HG02610 (cell line): ENCODE data around the gene EIF2B5.
A peak's percentile ranks its signal among the peaks of the same experiment; 100 is the strongest.

Source experiments
- ATAC-seq: cut with Tn5 transposase; IDR thresholded peaks from one replicate; pipeline ENCODE4 v1.9.1; 2021; ENCODE audit warnings: mild to moderate bottlenecking, moderate library complexity; ENCODE audit not compliant: unreplicated experiment

EIF2B5 gene

DNA sequence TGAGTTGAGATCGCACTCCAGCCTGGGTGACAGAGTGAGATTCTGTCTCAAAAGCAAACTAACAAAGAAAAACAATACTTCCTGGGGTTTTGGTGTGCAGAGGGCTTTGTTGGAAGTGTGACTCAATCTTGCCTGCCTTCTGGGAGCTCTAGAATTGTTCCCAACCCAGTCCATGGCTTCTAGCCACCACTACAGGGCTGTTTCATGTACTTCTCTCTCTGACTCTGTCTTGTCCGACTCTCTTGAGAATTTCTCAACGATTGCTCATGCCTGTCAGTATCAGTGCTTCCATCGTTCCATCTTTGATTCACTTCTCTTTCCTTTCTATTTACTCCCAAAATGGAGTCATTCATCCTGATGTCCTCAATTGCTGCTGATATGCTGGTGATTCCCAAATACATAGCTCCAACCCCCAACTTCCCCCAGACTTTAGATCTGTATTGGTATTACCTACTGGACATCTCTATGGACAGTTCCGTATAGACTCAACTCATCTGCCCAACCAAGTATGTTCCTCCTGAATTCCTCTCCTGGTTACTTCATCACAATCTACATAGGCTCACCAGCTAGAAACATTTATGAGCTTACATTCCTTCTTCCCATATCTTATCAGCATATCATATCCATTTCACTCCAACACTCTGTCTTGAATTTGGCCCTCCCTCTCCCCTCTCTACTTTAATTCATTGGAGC, 37.7 kb downstream of the EIF2B5 start:
- no peak for ATAC-seq

DNA sequence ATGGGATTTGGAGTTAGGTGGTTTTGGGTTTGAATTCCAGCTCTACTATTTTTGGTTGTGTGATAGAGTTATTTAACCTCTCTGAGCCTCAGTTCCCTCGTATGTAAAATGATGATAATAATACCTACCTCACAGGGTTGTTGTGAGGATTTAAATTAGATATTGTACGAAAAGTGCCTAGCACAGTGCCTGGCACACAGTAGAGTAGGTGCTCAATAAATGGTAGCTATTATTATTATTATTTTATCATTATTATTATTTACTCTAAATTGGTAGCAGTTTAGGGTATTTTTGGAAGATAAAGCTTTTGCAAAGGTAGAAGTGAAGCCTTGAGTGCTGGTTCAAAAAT, 38.2 kb downstream of the EIF2B5 start:
- ATAC-seq, result no peak

DNA sequence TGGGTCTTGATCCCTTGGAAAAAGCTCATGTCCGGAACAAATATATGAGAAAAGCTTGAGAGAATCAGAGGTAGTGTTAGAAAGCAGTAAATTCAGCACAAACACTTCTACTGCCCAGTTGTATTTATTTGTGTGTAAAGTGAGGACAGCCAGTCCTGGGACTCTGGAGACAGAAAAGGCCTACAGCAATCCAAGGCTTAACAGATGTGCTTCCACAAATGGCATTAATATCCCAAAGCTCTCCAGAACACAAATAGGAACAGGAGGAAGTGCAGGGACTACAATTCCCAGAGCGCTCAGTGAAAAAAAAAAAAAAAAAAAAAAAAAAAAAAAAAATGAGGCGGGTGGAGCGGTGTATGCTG, 39.1 kb downstream of the EIF2B5 start:
- no peak for ATAC-seq

DNA sequence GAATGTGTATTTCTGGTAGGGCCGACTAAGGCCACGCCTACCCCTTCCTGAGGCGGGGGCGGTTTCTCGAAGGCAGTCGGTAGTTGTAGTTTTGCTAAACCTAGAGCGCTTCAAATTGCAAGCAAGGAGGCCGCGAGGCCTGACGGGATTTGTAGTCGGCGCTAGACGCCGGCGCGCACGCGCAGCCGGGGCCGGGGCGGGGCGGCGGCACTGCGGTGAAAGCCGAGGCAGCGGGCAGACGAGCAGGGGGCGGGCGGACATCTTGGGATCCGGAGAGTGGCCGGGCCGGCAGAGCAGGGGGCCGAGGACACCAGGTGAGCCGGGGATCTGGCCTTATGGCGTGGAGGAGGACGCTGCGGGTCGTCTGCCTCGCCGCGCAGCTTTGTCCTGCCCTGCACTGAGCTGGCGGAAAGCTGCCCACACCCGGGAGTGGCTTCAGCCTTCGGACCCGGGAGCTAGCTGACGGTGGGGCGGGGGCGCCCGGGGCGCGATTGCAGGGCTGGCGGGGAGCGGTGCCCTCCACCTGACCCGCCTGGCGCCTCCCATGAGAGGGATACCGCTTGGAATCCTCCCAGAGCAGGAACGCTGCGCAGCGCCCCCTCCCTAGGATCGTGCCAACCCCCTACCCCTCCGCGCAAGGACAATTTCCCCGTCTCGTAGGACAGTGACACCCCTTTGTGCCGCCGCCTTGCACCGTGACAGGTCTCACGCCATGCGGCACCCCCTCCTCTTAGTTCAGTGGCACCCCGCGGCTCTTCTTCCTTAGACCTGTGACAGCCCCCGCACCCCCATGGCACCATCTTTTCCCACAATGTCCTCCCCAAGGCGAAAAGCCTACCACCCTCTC, 39.7 kb downstream of the EIF2B5 start, which contains the start of gene AP2M1:
Gene AP2M1 (plus strand): TSS at position 210 of the 847 bp plus-strand sequence. CDS start 2,139 bp downstream, outside the sequence.
- peak; percentile 94 for ATAC-seq

DNA sequence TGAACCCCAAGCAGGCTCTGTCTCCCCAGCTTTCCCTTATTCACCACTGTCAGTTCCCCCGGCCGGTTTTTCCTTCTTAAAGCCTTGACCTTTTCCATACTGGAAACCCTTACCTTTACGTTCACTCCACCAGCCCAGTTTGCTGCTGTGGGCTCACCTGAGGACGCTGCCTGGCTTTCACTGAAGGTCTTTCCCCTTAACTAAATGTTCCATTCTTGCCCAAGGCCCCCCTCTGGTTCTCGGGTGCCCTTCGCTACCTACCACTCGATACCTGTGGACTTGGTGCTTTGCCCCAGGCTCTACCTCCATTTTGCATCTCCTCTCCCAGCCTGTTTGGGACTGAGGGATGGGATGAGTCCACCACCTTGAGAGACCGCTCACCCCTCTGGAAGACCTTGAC, 40.3 kb downstream of the EIF2B5 start:
- no peak for ATAC-seq

DNA sequence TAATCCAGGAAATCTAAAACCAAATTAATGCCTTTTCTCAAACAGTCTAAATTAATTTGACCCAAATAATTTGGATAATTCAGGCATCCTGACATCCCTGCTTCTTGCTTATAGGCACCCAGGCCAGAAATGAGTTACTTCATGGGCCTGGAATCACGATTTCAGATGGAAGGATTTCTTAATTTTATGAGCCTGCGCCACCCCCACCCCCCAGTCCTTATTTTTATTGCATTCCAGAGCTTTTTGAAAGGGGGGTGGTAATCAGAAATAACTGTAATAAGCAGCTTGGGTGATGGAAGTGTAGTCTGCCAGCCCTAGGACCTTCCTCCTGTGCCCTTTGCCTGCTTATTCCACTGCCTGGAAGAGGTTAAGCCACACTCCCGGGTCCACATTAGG, 40.8 kb downstream of the EIF2B5 start:
- no peak for ATAC-seq

DNA sequence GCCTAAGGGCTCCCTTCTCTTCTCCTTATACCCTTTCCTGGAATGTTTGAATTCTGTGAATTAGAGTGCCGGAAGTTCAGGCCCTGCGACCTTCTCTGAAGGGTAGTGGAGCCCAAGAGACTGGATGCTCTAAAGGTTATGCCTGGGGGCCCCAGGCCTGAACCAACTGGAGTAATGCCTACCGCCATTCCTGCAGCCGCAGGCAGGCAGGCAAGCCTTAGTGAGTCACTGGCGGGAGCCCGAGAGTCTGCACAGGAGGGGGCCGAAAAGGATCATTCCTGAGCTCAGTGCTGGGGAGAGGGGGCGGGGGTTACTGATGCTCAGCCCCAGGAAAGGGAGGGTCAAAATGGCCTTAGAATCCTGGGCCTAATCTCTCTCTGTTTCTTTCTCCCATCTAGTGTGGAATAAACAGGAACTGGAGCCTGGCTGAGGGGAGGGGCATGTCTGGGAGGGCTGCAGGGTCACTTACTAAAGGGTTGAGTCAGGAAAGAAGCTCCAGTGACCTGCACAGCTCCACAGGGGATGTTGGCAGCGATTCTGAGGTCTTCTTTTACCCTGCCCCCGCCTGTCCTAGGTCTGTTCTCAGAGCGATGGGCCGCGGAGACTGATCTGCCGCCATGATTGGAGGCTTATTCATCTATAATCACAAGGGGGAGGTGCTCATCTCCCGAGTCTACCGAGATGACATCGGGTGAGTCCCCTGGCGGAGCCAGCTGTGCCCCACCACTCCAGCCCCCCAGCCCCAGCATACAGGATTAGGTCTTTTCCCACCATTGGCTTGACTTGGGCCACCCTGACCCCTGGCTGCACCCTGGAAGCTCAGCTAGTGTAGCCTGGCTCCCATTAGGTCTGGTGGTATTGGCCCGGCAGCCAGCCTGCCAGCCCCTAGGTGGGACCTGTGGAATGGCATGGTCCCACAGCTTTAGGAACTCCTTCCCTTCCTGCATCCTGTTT, 41.5 kb downstream of the EIF2B5 start:
- no peak for ATAC-seq

DNA sequence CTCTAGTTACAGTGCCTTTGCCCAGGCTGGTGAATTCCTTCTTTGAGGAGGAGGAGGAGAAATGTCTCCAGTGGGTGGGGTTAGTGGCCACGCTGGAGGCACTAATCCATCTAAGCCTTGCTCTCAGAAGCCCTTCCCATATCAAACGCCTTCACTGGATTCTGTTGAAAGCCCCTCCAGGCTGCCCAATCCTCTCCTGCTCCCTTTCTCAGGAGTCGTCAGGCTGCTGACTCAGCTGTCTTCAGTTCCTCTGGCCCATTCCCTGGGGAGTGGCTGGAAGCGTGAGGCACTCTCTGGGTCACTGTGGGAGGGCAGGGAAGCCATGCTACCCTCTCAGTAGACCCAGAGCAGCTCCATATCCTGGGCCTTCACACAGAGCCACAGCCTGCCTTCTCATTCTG, 42.2 kb downstream of the EIF2B5 start:
- ATAC-seq, result no peak

DNA sequence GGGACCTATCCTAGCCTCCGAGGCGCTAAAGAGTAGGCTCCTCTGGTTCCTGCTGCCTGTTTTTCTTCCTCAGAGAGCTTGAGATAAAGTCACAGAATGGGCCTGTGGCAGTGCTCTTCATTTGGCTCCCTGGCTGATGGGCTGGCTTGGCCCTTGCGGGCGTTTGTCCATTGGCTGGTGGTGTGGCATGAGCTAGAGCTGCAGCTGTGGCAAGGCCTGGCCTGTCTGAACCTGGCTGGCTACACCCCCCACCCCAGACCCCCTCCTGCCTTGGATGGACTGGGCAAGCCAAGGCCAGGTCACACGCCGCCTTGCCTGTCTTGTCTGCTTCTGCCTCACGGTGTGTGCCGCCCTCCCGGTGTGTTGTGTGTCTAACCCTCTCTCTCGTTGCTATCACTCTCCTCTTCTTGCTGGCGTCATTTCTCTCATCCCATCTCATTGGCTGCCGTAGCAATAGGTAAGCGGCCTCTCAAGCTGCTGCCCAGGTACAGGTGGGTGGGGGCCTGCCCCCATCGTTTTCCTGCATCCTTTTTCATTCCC, 42.7 kb downstream of the EIF2B5 start:
- no peak for ATAC-seq

DNA sequence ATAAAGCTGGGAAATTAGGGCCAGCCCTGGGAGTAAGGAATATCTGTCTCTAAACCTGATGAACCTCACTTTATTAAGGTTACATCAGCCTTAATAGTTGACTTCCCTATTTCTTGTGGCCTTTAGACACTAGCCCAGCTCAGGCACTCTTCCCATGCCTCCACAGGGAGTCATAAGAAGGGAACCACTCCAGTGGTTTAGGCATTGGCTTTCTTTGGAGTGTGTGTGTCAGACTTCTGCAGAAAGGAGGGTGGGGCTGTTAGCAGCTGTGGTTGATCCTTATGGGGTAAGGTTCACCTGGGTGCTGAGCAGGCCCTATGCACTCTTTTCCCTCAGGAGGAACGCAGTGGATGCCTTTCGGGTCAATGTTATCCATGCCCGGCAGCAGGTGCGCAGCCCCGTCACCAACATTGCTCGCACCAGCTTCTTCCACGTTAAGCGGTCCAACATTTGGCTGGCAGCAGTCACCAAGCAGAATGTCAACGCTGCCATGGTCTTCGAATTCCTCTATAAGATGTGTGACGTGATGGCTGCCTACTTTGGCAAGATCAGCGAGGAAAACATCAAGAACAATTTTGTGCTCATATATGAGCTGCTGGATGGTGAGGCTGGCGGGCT, 43.5 kb downstream of the EIF2B5 start:
- ATAC-seq, result no peak

DNA sequence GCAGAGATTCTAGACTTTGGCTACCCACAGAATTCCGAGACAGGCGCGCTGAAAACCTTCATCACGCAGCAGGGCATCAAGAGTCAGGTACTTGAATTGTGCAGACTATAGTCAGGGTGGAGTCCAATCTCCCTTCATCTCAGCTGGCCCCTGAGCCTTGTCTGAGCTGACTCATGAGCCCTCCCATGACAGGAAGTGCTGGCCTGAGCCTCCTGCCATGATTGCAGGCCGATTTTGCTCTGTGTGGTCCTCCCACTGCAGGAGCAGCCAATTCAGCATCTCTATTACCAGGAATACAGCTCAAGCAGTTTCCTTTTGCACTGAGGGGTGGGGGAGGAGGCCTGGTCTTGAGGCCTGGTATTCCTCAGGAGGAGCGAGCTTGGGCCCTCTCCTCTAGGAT, 45.0 kb downstream of the EIF2B5 start:
- ATAC-seq, result no peak

DNA sequence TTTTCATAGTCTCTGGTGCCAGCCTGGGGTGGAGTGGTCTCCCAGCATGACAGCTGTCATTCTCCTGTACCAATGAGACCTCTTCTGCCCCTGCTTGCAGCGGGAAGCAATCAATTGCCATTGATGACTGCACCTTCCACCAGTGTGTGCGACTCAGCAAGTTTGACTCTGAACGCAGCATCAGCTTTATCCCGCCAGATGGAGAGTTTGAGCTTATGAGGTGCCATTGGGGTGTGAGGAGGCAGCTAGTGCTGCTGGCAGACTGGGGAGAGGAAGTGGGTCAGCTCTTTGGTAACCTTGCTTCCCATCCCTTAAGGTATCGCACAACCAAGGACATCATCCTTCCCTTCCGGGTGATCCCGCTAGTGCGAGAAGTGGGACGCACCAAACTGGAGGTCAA, 46.4 kb downstream of the EIF2B5 start:
- ATAC-seq, result no peak

DNA sequence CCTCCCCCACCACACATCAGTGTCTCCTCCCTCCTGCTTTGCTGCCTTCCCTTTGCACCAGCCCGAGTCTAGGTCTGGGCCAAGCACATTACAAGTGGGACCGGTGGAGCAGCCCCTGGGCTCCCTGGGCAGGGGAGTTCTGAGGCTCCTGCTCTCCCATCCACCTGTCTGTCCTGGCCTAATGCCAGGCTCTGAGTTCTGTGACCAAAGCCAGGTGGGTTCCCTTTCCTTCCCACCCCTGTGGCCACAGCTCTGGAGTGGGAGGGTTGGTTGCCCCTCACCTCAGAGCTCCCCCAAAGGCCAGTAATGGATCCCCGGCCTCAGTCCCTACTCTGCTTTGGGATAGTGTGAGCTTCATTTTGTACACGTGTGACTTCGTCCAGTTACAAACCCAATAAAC, 48.5 kb downstream of the EIF2B5 start:
- ATAC-seq, result no peak

DNA sequence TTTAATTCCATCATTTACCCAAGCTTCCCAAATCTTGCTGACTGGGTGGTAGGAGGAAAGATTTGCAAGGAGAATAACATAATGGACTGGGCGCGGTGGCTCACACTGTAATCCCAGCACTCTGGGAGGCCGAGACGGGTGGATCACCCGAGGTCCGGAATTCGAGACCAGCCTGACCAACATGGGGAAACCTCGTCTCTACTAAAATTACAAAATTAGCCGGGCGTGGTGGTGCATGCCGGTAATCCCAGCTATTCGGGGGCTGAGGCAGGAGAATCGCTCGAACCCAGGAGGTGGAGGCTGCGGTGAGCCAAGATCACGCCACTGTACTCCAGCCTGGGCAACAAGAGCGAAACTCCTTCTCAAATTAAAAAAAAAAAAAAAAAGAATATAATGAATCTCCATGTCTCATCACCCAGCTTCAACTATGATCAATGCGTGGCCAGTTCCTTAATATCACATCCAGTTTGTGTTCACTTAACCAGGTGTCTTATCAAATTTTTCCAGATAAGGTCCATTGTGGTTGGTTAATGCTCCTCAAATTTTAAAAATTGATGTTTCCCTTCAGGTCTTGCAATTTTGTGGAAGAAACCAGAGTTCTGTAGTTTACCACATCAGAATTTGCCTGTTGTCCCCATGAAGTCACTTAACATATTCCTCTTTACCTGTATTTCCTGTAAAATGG, 49.5 kb downstream of the EIF2B5 start:
- ATAC-seq, result no peak

DNA sequence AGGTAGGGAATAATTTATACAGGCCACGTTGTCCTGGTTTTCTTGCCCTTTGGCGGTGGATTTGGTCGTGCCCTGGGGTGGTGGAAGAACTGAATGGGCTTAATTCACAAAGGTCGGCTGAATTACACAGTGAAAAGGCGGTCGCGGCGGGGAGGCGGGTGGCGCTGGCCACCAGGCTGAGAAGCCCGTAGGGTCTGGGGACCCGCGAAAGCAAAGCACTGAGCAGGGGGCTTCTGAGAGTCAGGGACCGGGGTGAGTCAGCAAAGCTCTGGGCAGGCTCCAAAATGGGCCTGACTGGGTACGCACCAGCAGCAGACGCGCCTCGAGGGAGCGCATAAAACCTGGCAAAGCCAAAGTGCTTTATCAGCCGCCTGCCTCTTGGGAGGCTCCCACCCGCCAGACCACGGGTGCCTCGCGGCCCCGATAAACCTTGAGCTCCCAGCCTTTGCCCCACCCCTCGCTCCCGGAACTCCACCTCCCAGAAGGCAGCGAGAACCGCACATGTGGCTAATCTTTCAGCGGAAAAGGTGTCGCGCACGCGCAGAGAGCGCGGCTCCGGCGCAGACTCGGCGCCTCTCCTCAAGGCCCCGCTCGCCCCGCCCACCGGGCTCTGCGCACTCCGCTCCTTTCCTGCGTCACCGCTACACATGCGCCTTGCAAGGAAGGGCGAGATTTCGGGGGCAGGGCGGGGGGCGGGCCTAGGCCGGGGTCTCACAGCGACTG, 50.5 kb downstream of the EIF2B5 start:
- ATAC-seq, result peak; percentile 93

DNA sequence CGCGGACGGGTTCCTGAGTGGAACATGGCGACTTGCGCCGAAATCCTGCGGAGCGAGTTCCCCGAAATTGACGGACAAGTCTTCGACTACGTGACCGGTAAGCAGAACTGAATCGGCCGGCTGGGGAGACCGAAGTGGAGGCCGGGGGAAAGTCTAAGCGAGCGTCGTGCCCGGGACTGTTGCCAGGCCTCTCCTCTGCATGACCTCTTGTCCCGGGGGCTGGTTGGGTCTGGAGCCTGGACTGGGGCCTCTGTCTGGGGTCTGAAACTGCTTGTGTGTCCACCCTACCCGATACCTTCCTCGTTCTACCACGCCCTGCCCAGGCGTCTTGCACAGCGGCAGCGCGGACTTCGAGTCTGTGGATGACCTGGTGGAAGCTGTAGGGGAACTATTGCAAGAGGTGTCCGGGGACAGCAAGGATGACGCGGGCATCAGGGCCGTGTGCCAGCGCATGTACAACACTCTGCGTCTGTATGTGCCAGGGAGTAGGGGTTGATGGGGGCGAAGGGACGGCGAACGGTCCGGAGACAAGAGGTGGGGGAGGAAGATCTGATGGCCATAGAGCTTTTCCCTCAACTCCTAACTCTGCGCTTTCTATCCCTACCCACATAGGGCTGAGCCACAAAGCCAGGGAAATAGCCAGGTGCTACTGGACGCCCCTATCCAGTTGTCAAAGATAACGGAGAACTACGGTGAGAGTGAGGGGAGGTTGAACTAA, 51.2 kb downstream of the EIF2B5 start, which contains the start of gene ABCF3:
Gene ABCF3 (plus strand): TSS at position 16 of the 718 bp plus-strand sequence. CDS start 9 bp downstream, at position 25.
- peak; percentile 14 for ATAC-seq

DNA sequence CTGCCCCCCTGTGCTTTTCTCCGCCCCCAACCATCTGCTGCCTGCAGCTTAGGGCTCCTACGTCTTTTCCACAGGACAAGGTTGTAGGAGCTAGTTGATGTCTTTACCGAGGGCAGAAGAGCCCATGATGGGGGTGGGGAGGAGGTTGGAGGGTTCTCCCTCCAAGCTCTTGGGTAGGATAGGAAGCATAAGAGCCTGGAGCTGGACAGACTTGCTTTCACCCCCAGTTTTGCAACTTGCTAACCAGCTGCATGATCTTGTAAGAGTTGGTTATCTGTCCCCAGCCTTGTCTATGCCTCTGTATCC, 51.7 kb downstream of the EIF2B5 start:
- ATAC-seq, result no peak

DNA sequence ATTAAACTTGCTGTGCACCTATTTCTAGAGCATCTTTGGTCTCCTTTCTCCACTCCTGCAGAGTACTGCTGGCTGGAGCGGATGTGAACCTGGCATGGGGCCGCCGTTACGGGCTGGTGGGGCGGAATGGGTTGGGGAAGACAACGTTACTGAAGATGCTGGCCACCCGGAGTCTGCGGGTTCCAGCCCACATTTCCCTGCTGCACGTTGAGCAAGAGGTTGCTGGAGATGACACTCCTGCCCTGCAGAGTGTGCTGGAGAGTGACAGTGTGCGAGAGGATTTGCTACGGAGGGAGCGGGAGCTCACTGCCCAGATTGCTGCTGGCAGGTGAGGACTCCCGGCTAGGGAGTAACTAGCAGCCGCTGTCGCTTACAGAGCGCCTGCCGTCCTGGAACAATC, 52.9 kb downstream of the EIF2B5 start:
- no peak for ATAC-seq

DNA sequence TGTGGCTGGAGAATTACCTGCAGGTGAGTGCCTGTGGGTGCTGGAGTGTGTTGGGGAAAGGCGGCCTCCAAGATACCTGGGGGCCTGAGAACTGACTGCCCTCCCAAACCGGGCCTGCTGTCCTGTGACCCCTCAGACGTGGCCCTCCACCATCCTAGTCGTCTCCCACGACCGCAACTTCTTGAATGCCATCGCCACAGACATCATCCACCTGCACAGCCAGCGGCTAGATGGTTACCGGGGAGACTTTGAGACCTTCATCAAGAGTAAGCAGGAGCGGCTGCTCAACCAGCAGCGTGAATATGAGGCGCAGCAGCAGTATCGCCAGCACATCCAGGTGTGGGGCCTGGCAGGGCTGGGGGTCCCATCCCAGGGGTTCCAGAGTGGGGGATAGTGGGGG, 54.3 kb downstream of the EIF2B5 start:
- ATAC-seq, result no peak
